ENCODE results near the gene GBX2. TPM values are rescaled to one million over a fixed set of nuclear protein-coding genes. Genes with fewer than 3 reads are reported as not detected.

GBX2 gene
- total and polyA plus RNA-seq, 8 donors, result 0.06 to 0.10 TPM; not detected in 6

- Histone ChIP-seq H3K9me3 (no peaks in the 10 kb centered on the region), H3K4me1 (no peaks in the 10 kb centered on the region), H3K36me3 (no peaks in the 10 kb centered on the region), H3K27me3 (peaks cover 0 to 7% of the 10 kb centered on the region in 2 donors), H3K27ac (no peak overlapping the region), H3K4me3 (no peak overlapping the region)
- intact Hi-C loops (cut with DNase I), result no loop called here
- ATAC-seq (no peak), DNase-seq (no peak)
- TF ChIP-seq, protein P1, sequence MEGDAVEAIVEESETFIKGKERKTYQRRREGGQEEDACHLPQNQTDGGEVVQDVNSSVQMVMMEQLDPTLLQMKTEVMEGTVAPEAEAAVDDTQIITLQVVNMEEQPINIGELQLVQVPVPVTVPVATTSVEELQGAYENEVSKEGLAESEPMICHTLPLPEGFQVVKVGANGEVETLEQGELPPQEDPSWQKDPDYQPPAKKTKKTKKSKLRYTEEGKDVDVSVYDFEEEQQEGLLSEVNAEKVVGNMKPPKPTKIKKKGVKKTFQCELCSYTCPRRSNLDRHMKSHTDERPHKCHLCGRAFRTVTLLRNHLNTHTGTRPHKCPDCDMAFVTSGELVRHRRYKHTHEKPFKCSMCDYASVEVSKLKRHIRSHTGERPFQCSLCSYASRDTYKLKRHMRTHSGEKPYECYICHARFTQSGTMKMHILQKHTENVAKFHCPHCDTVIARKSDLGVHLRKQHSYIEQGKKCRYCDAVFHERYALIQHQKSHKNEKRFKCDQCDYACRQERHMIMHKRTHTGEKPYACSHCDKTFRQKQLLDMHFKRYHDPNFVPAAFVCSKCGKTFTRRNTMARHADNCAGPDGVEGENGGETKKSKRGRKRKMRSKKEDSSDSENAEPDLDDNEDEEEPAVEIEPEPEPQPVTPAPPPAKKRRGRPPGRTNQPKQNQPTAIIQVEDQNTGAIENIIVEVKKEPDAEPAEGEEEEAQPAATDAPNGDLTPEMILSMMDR (IDR thresholded peaks at IDR 0.05), result no peak
Measured at GRCh38 chr2:236136538-236136937, 31.6 kb downstream of the GBX2 start.

DNA sequence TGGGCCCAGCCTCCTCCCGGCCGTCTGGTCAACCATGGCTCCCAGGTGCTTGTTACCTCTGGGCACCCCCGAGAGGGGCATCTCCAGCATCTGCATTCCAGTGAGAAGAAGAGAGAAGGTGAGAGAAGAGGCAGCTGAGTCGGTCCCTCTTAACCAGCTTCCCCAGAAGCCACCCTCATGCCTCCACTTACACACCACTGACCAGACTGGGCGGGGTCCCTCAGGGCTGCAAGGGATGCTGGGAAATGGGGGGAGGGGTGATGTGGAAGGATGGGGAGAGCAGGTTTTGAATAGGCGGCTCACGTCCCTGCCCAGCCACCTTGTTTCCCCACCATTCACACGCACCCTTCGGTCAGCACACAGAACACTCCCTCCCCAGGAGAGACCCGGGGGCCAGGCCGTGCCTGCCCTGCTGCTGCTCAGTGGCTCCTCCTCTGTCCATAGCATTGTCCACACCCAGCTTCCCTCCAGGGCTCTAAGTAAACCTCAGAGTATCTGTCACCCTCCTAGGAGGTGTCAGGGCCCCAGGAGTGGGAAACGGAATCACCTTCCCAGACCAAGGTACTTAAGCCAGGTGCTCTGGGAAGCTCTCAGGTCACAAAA lies 34.7 kb downstream of the GBX2 start:
- DNase-seq, result no peak
- Histone ChIP-seq H3K27ac (no peak overlapping the region), H3K9me3 (no peaks in the 10 kb centered on the region), H3K36me3 (no peaks in the 10 kb centered on the region), H3K4me3 (no peak overlapping the region), H3K4me1 (no peaks in the 10 kb centered on the region), H3K27me3 (no peaks in the 10 kb centered on the region)
- ATAC-seq, result no peak
- intact Hi-C loops (cut with DNase I), result no loop called here
- TF ChIP-seq, protein P1 (IDR thresholded peaks at IDR 0.05), result no peak

DNA sequence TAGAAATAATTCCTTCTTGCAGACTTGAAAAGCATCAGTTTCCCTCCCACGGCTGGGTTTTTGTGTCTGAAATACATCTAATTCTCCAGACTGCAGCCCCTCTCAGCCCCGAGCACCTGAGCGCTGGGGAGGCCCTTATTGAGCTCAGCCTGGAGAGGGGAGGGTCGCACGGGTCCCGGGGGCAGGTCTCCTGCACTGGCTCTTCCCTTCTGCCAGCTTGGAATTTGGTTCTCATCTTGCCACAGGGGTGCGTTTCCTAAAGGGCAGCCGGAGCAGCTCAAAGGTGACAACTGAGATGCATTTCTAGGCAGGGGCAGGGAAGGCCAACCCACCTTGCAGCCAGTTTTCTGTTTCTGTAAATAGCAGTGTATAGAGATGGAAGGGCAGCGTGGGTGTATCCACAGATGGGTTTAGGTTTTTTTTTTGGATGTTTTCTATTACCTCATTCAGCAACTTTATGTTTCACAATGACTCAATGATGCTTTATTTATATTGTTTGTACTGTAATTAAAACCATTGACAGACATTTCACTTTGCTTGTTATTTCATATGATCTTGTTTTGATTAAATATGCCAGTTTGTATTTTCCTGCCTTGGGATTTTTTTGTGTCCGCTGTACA lies 37.0 kb downstream of the GBX2 start:
- no peaks in the 10 kb centered on the region for H3K9me3 ChIP-seq
- ATAC-seq (no peak), DNase-seq (no peak)
- no peaks in the 10 kb centered on the region for H3K36me3 ChIP-seq
- TF ChIP-seq, protein P1 (IDR thresholded peaks at IDR 0.05), result no peak
- intact Hi-C loops (cut with DNase I), result no loop called here
- no peak overlapping the region for H3K4me3 ChIP-seq
- H3K4me1 ChIP-seq, result no peaks in the 10 kb centered on the region
- H3K27ac ChIP-seq, result no peak overlapping the region
- H3K27me3 ChIP-seq, result no peaks in the 10 kb centered on the region

DNA sequence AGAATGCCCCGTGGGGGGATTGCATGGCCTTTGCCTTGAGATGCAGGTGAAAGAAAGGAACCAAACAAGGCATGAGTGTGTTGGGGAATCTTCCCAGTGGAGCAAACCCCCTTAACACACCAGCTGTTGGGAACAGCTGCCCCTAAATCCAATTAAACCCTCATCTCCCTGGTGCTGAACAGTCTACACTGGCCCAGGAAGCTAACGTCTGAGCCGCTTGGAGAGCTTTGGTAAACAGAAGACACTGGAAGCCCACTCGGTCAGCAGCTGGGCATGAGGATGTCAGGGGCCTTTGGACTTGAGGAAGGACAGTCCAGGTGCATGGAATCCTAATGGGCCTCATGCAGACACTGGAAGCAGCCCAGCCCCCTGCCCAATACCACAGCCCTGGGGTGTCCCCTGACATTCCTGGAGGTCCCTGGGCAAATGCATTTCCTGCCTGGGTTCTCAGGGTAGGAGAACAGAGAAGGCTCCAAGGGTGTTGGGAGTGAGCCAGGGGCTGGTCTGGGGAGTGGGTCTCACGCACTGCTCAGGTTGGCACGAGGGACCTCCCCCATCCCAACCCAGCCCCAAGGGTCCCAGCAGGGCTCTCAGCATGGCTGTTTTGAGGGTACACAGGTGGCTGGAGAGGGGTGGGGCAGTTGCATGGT lies 37.7 kb downstream of the GBX2 start:
- DNase-seq (no peak), ATAC-seq (no peak)
- no peaks in the 10 kb centered on the region for H3K27me3 ChIP-seq
- no peaks in the 10 kb centered on the region for H3K4me1 ChIP-seq
- no peaks in the 10 kb centered on the region for H3K36me3 ChIP-seq
- intact Hi-C loops (cut with DNase I), result no loop called here
- no peak overlapping the region for H3K27ac ChIP-seq
- no peak overlapping the region for H3K4me3 ChIP-seq
- no peaks in the 10 kb centered on the region for H3K9me3 ChIP-seq
- TF ChIP-seq, protein P1 (IDR thresholded peaks at IDR 0.05), result no peak

GRCh38 chr2:236129935-236130334 lies 38.3 kb downstream of the GBX2 start:
- DNase-seq (no peak), ATAC-seq (no peak)
- no peaks in the 10 kb centered on the region for H3K4me1 ChIP-seq
- no peaks in the 10 kb centered on the region for H3K27me3 ChIP-seq
- H3K27ac ChIP-seq, result no peak overlapping the region
- H3K4me3 ChIP-seq, result no peak overlapping the region
- H3K36me3 ChIP-seq, result no peaks in the 10 kb centered on the region
- intact Hi-C loops (cut with DNase I), result no loop called here
- TF ChIP-seq, protein P1 (IDR thresholded peaks at IDR 0.05), result no peak
- H3K9me3 ChIP-seq, result no peaks in the 10 kb centered on the region
